ENCODE measurements around the gene PRRT1B.

The PRRT1B gene

DNA sequence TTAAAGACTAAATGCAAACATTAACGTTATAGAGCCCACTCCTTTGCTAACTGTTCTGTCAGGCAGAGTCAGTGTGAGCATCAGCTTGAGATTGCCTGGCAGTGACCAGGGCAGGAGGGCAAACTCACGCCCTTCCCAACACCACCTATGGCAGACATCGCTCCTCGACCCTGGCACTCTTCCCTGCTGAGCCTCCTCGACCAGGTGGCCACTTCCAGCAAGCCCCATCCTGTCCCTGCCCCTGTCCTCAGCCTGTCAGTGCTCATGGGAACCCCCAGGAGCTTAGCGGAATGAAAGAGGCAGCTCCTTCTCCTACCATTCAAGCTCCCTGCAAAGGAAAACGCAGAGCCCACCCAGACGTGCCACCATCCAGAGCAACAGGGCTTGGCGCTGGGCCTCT lies 42.0 kb downstream of the PRRT1B start:
- Histone ChIP-seq H3K9me2 (replicated peaks; ENCODE audit: insufficient read depth, low read length) (no peaks in the 10 kb centered on the region), H3K27ac (ENCODE audit: low read length) (no peak overlapping the region), H4K20me1 (ENCODE audit: insufficient read depth, low read length) (no peaks in the 10 kb centered on the region), H3K4me2 (ENCODE audit: low read depth, low read length) (no peak overlapping the region), H3K9ac (ENCODE audit: low read length) (no peak overlapping the region), H3F3A (ENCODE audit: insufficient read depth, low read length) (no peaks in the 10 kb centered on the region), H3K79me2 (ENCODE audit: low read length) (no peaks in the 10 kb centered on the region), H3K9me3 (replicated peaks; ENCODE audit: insufficient read depth, low read length) (no peaks in the 10 kb centered on the region), H3K27me3 (replicated peaks; ENCODE audit: insufficient read depth, low read length) (no peaks in the 10 kb centered on the region), H3K36me3 (replicated peaks; ENCODE audit: insufficient read depth, low read length) (peaks cover 8% of the 10 kb centered on the region; the same call in 1 of the 2 replicates), H3K4me3 (ENCODE audit: low read length) (no peak overlapping the region), H3K4me1 (ENCODE audit: low read length) (no peaks in the 10 kb centered on the region), H2AFZ (ENCODE audit: low read length) (no peak overlapping the region)
- no peak for TF ChIP-seq EZH2phosphoT487 (IDR thresholded peaks at IDR 0.05; ENCODE audit: low read length)
- DNase-seq, result no peak

DNA sequence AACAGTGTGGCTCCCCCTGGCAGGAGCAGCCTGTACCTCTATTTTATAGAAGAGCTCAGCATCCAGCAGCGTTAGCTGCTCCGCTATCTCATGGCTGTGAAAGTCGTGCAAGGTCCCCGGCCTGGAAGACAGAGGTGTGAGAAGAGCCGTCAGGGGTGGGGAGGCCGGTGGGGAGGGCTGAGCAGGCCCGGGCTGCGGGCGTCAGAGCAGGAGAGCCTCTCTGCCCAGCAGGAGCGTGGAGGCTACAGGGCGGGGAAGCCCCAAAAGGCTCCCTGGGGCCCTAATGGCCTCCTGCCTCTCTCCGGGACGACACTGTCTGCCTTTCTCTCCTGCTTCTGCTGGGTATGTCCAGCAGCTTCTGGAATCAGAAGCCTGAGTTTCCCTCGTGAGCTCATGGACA lies 42.6 kb downstream of the PRRT1B start:
- TF ChIP-seq EZH2phosphoT487 (IDR thresholded peaks at IDR 0.05; ENCODE audit: low read length) (no peak), EZH2 (optimal IDR thresholded peaks at IDR 0.05; ENCODE audit: low read depth, low read length) (no peak)
- TF ChIP-seq, protein P1, sequence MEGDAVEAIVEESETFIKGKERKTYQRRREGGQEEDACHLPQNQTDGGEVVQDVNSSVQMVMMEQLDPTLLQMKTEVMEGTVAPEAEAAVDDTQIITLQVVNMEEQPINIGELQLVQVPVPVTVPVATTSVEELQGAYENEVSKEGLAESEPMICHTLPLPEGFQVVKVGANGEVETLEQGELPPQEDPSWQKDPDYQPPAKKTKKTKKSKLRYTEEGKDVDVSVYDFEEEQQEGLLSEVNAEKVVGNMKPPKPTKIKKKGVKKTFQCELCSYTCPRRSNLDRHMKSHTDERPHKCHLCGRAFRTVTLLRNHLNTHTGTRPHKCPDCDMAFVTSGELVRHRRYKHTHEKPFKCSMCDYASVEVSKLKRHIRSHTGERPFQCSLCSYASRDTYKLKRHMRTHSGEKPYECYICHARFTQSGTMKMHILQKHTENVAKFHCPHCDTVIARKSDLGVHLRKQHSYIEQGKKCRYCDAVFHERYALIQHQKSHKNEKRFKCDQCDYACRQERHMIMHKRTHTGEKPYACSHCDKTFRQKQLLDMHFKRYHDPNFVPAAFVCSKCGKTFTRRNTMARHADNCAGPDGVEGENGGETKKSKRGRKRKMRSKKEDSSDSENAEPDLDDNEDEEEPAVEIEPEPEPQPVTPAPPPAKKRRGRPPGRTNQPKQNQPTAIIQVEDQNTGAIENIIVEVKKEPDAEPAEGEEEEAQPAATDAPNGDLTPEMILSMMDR (IDR thresholded peaks at IDR 0.05; ENCODE audit: low read length), result no peak
- Histone ChIP-seq H4K20me1 (ENCODE audit: insufficient read depth, low read length) (no peaks in the 10 kb centered on the region), H3K36me3 (replicated peaks; ENCODE audit: insufficient read depth, low read length) (peaks cover 8% of the 10 kb centered on the region; the same call in 1 of the 2 replicates), H3K79me2 (ENCODE audit: low read length) (no peaks in the 10 kb centered on the region), H3K4me1 (ENCODE audit: low read length) (no peaks in the 10 kb centered on the region), H3K27me3 (replicated peaks; ENCODE audit: insufficient read depth, low read length) (no peaks in the 10 kb centered on the region), H2AFZ (ENCODE audit: low read length) (no peak overlapping the region), H3K9me2 (replicated peaks; ENCODE audit: insufficient read depth, low read length) (no peaks in the 10 kb centered on the region), H3K4me2 (ENCODE audit: low read depth, low read length) (no peak overlapping the region), H3K4me3 (ENCODE audit: low read length) (no peak overlapping the region), H3F3A (ENCODE audit: insufficient read depth, low read length) (no peaks in the 10 kb centered on the region), H3K27ac (ENCODE audit: low read length) (no peak overlapping the region), H3K9ac (ENCODE audit: low read length) (no peak overlapping the region), H3K9me3 (replicated peaks; ENCODE audit: insufficient read depth, low read length) (no peaks in the 10 kb centered on the region)
- no peak for DNase-seq

DNA sequence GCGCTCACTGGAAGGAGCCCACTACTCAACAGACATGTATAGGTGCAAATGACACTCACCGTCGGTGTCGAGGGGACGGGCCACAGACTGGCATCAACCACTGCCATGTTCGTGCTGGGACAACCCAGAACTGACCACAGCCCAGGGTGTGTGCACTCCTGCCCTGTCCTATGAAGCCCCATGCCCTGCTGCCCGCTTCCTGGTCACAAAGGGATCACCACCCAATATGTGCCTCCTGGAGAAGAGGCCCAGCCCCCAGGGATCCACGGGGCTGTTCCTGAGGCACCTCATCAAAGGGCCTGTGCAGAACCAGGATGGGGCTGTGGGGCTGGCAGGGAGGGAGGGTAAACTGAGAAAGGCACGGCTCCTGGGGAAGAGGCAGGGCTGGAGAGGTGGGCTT lies 43.1 kb downstream of the PRRT1B start:
- Histone ChIP-seq H3F3A (ENCODE audit: insufficient read depth, low read length) (no peaks in the 10 kb centered on the region), H4K20me1 (ENCODE audit: insufficient read depth, low read length) (no peaks in the 10 kb centered on the region), H3K4me1 (ENCODE audit: low read length) (no peaks in the 10 kb centered on the region), H3K79me2 (ENCODE audit: low read length) (no peaks in the 10 kb centered on the region), H3K9ac (ENCODE audit: low read length) (no peak overlapping the region), H3K4me3 (ENCODE audit: low read length) (no peak overlapping the region), H3K27me3 (replicated peaks; ENCODE audit: insufficient read depth, low read length) (no peaks in the 10 kb centered on the region), H2AFZ (ENCODE audit: low read length) (no peak overlapping the region), H3K27ac (ENCODE audit: low read length) (no peak overlapping the region), H3K36me3 (replicated peaks; ENCODE audit: insufficient read depth, low read length) (0 out of 2 replicates have a peak, but pooled peaks cover 8% of the 10 kb centered on the region), H3K9me3 (replicated peaks; ENCODE audit: insufficient read depth, low read length) (no peaks in the 10 kb centered on the region), H3K4me2 (ENCODE audit: low read depth, low read length) (no peak overlapping the region), H3K9me2 (replicated peaks; ENCODE audit: insufficient read depth, low read length) (no peaks in the 10 kb centered on the region)
- DNase-seq, result no peak
- TF ChIP-seq EZH2 (optimal IDR thresholded peaks at IDR 0.05; ENCODE audit: low read depth, low read length) (no peak), EZH2phosphoT487 (IDR thresholded peaks at IDR 0.05; ENCODE audit: low read length) (no peak)
- TF ChIP-seq, protein P1 (IDR thresholded peaks at IDR 0.05; ENCODE audit: low read length), result no peak

DNA sequence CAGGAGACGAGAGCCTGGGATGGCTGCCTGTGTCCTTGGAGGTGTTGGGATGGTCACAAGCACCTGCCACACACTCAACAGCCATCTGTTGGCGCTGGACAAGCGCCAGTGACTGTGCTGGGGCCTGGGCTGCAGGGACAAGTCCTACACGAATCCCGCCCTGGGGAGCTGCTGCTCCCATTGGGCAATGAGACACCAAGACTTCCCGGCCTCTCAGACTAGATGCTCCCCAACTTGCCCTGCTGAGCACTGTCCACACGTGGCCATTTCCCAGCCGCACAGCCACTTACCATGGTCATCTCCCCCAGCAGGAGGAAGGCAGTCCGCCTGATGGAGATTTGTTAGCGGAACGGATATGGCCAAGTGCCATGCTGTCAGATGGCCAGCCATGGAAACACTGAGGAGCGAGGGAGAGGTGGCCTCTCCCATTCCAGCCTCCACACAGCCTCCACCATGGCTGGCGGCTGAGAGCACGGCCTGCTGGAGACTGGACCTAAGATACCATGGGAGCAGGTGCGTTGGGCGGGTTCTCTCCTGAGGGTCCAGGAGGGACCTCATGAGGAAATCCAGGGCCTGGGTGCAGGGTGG lies 43.9 kb downstream of the PRRT1B start:
- TF ChIP-seq EZH2phosphoT487 (IDR thresholded peaks at IDR 0.05; ENCODE audit: low read length) (no peak), EZH2 (optimal IDR thresholded peaks at IDR 0.05; ENCODE audit: low read depth, low read length) (no peak)
- TF ChIP-seq, protein P1 (IDR thresholded peaks at IDR 0.05; ENCODE audit: low read length), result no peak
- Histone ChIP-seq H3K79me2 (ENCODE audit: low read length) (no peaks in the 10 kb centered on the region), H3K4me1 (ENCODE audit: low read length) (no peaks in the 10 kb centered on the region), H4K20me1 (ENCODE audit: insufficient read depth, low read length) (no peaks in the 10 kb centered on the region), H3K27me3 (replicated peaks; ENCODE audit: insufficient read depth, low read length) (no peaks in the 10 kb centered on the region), H3K9ac (ENCODE audit: low read length) (no peak overlapping the region), H3K36me3 (replicated peaks; ENCODE audit: insufficient read depth, low read length) (0 out of 2 replicates have a peak, but pooled peaks cover 8% of the 10 kb centered on the region), H3F3A (ENCODE audit: insufficient read depth, low read length) (no peaks in the 10 kb centered on the region), H3K4me3 (ENCODE audit: low read length) (no peak overlapping the region), H3K9me2 (replicated peaks; ENCODE audit: insufficient read depth, low read length) (no peaks in the 10 kb centered on the region), H2AFZ (ENCODE audit: low read length) (no peak overlapping the region), H3K4me2 (ENCODE audit: low read depth, low read length) (no peak overlapping the region), H3K27ac (ENCODE audit: low read length) (no peak overlapping the region), H3K9me3 (replicated peaks; ENCODE audit: insufficient read depth, low read length) (no peaks in the 10 kb centered on the region)
- DNase-seq, result no peak
